HUES6 (cell line): Measurements from ENCODE around the gene GBGT1.
"Not testable (repeated sequence)": the region's sequence is repeated elsewhere in the genome, so short reads cannot be mapped to it uniquely, and the experiment has no call there.

ENCODE experiments used
- H3K27ac ChIP-seq: 2 replicates; pipeline ENCODE4 v1.7.0; 2013; ENCODE audit warnings: low read depth, mild to moderate bottlenecking, low read length, inconsistent platforms
- H3K27me3 ChIP-seq: 2 replicates; pipeline ENCODE4 v1.6.1; 2013; ENCODE audit warnings: low read length; ENCODE audit not compliant: control insufficient read depth, insufficient read depth
- H3K36me3 ChIP-seq: 2 replicates; pipeline ENCODE4 v1.6.1; 2013; ENCODE audit warnings: low read length; ENCODE audit not compliant: control insufficient read depth, insufficient read depth
- H3K4me1 ChIP-seq: 2 replicates; pipeline ENCODE4 v1.6.1; 2013; ENCODE audit warnings: low read length; ENCODE audit not compliant: control insufficient read depth, insufficient read depth
- H3K4me3 ChIP-seq: 2 replicates; pipeline ENCODE4 v1.5.1; 2013; ENCODE audit warnings: low read depth, low read length
- H3K9ac ChIP-seq: one replicate; pipeline ENCODE4 v1.6.1; 2013; ENCODE audit warnings: mild to moderate bottlenecking, low read length
- H3K9me3 ChIP-seq: 2 replicates; pipeline ENCODE4 v1.6.1; 2013; ENCODE audit warnings: low read depth, low read length; ENCODE audit not compliant: control insufficient read depth, insufficient read depth

The GBGT1 gene

GRCh38 chr9:133171161-133171961, 7.6 kb upstream of the GBGT1 start:
- Histone ChIP-seq H3K27me3 (peaks cover 8% of the 10 kb centered on the region), H3K4me1 (peaks cover 12% of the 10 kb centered on the region; the same call in 1 of the 2 replicates), H3K4me3 (no peak overlapping the region), H3K9ac (no peak overlapping the region), H3K9me3 (no peaks in the 10 kb centered on the region), H3K27ac (no peak overlapping the region), H3K36me3 (no peaks in the 10 kb centered on the region)

- H3K27me3 ChIP-seq: peaks cover 6% of the 10 kb centered on the region; the same call in 1 of the 2 replicates
Measured at GRCh38 chr9:133170716-133171115, 7.0 kb upstream of the GBGT1 start.

GRCh38 chr9:133169687-133170086, 6.0 kb upstream of the GBGT1 start:
- H3K4me1 ChIP-seq: peaks cover 12% of the 10 kb centered on the region; the same call in 1 of the 2 replicates
- not testable (repeated sequence) for H3K27me3 ChIP-seq, H3K4me3 ChIP-seq, H3K9ac ChIP-seq, H3K27ac ChIP-seq, H3K9me3 ChIP-seq, H3K36me3 ChIP-seq

More at GRCh38 chr9:133170716-133171115, 7.0 kb upstream of the GBGT1 start:
- Histone ChIP-seq H3K4me3 (no peak overlapping the region), H3K4me1 (peaks cover 12% of the 10 kb centered on the region; the same call in 1 of the 2 replicates), H3K27ac (no peak overlapping the region), H3K9ac (no peak overlapping the region), H3K9me3 (no peaks in the 10 kb centered on the region), H3K36me3 (no peaks in the 10 kb centered on the region)

- H3K27me3 ChIP-seq: peaks cover 14% of the 10 kb centered on the region
- no peaks in the 10 kb centered on the region for H3K9me3 ChIP-seq
- no peak overlapping the region for H3K4me3 ChIP-seq
- peak overlapping the region; percentile 13 for H3K9ac ChIP-seq
- no peaks in the 10 kb centered on the region for H3K36me3 ChIP-seq
- peaks cover 15% of the 10 kb centered on the region; the same call in 1 of the 2 replicates for H3K4me1 ChIP-seq
- no peak overlapping the region for H3K27ac ChIP-seq
Measured at GRCh38 chr9:133169102-133169501, 5.4 kb upstream of the GBGT1 start.

- H3K4me1 ChIP-seq: peaks cover 17% of the 10 kb centered on the region; the same call in 1 of the 2 replicates
- no peak overlapping the region for H3K9ac ChIP-seq
- H3K4me3 ChIP-seq: no peak overlapping the region
- H3K27ac ChIP-seq: no peak overlapping the region
- peaks cover 13% of the 10 kb centered on the region for H3K27me3 ChIP-seq
- no peaks in the 10 kb centered on the region for H3K36me3 ChIP-seq
- no peaks in the 10 kb centered on the region for H3K9me3 ChIP-seq
Measured at GRCh38 chr9:133168432-133168831, 4.7 kb upstream of the GBGT1 start.

GRCh38 chr9:133167769-133168168, 4.1 kb upstream of the GBGT1 start:
- peaks cover 19% of the 10 kb centered on the region for H3K27me3 ChIP-seq
- H3K4me1 ChIP-seq: peaks cover 21% of the 10 kb centered on the region; the same call in 1 of the 2 replicates
- no peak overlapping the region for H3K27ac ChIP-seq
- H3K9me3 ChIP-seq: no peaks in the 10 kb centered on the region
- no peak overlapping the region for H3K4me3 ChIP-seq
- no peaks in the 10 kb centered on the region for H3K36me3 ChIP-seq
- no peak overlapping the region for H3K9ac ChIP-seq

GRCh38 chr9:133167096-133167730, 3.5 kb upstream of the GBGT1 start:
- Histone ChIP-seq H3K36me3 (no peaks in the 10 kb centered on the region), H3K27me3 (peaks cover 25% of the 10 kb centered on the region), H3K27ac (no peak overlapping the region), H3K9me3 (no peaks in the 10 kb centered on the region), H3K4me3 (no peak overlapping the region), H3K9ac (no peak overlapping the region), H3K4me1 (peaks cover 21% of the 10 kb centered on the region; the same call in 1 of the 2 replicates)

GRCh38 chr9:133166392-133166791, 2.7 kb upstream of the GBGT1 start:
- peaks cover 21% of the 10 kb centered on the region; the same call in 1 of the 2 replicates for H3K4me1 ChIP-seq
- no peak overlapping the region for H3K9ac ChIP-seq
- H3K4me3 ChIP-seq: no peak overlapping the region
- H3K27ac ChIP-seq: no peak overlapping the region
- H3K27me3 ChIP-seq: peaks cover 30% of the 10 kb centered on the region
- no peaks in the 10 kb centered on the region for H3K9me3 ChIP-seq
- no peaks in the 10 kb centered on the region for H3K36me3 ChIP-seq

- H3K4me3 ChIP-seq: no peak overlapping the region
- no peak overlapping the region for H3K9ac ChIP-seq
- no peak overlapping the region for H3K27ac ChIP-seq
- H3K4me1 ChIP-seq: peaks cover 21% of the 10 kb centered on the region; the same call in 1 of the 2 replicates
- peaks cover 31% of the 10 kb centered on the region for H3K27me3 ChIP-seq
- no peaks in the 10 kb centered on the region for H3K36me3 ChIP-seq
- H3K9me3 ChIP-seq: no peaks in the 10 kb centered on the region
Measured at GRCh38 chr9:133165452-133165730, 1.7 kb upstream of the GBGT1 start.

GRCh38 chr9:133164191-133164590, 477 bp upstream of the GBGT1 start:
- Histone ChIP-seq H3K9me3 (no peaks in the 10 kb centered on the region), H3K36me3 (no peaks in the 10 kb centered on the region), H3K4me1 (peaks cover 20% of the 10 kb centered on the region; the same call in 1 of the 2 replicates), H3K27ac (no peak overlapping the region), H3K4me3 (peak overlapping the region; percentile 74), H3K9ac (peak overlapping the region; percentile 13), H3K27me3 (peaks cover 31% of the 10 kb centered on the region)

GRCh38 chr9:133162861-133163503, 732 bp downstream of the GBGT1 start:
- Histone ChIP-seq H3K4me1 (peaks cover 10% of the 10 kb centered on the region; the same call in 1 of the 2 replicates), H3K27me3 (peaks cover 31% of the 10 kb centered on the region), H3K9ac (no peak overlapping the region), H3K9me3 (no peaks in the 10 kb centered on the region), H3K36me3 (no peaks in the 10 kb centered on the region), H3K4me3 (peak overlapping the region; percentile 74), H3K27ac (no peak overlapping the region)
